HFFc6 (cell line): ENCODE measurements around the gene ACTRT3. TPM values are rescaled to one million over a fixed set of nuclear protein-coding genes. Genes with fewer than 3 reads are reported as not detected.
A peak's percentile ranks its signal among the peaks of the same experiment; 100 is the strongest.

ENCODE experiments used
- DNase-seq: peaks from one replicate; pipeline ENCODE4 v3.0.0-alpha.2; 2018
- H3K27ac Mint-ChIP-seq: 2 replicates; pipeline ENCODE4 v1.8.0; 2020; ENCODE audit warnings: mild to moderate bottlenecking, mixed read lengths
- H3K27me3 Mint-ChIP-seq: 2 replicates; pipeline ENCODE4 v1.8.0; 2021; ENCODE audit warnings: mild to moderate bottlenecking, moderate library complexity, mixed read lengths; ENCODE audit not compliant: insufficient read depth
- H3K36me3 Mint-ChIP-seq: 2 replicates; pipeline ENCODE4 v1.8.0; 2021; ENCODE audit warnings: low read depth, mixed read lengths
- H3K4me1 Mint-ChIP-seq: 2 replicates; pipeline ENCODE4 v1.8.0; 2020; ENCODE audit warnings: low read depth, mixed read lengths
- H3K4me3 Mint-ChIP-seq: 2 replicates; pipeline ENCODE4 v1.8.0; 2020; ENCODE audit warnings: mild to moderate bottlenecking, moderate library complexity, mixed read lengths
- H3K9me3 Mint-ChIP-seq: 2 replicates; pipeline ENCODE4 v1.8.0; 2020; ENCODE audit warnings: mild to moderate bottlenecking, mixed read lengths
- CTCF ChIP-seq: fragments of 200-600 bp; sonication (generic); IDR thresholded peaks from 2 replicates; pipeline ENCODE4 v1.5.0; 2021; ENCODE audit warnings: antibody characterized with exemption, mild to moderate bottlenecking
- total RNA-seq, 6 experiments: library from RNA; stranded (reverse); fragmentation: NEBNext Ultra II Directional; extraction: Animal tissue kit (Norgen Biotek cat#: 25700); gene quantifications; 2 replicates in 1 of 6; 3 replicates in 5 of 6; pipeline ENCODE4 v1.2.3, GENCODE V29; 2021

The ACTRT3 gene
- total RNA-seq, 6 experiments from 2014 or later, result 1.2 to 3.5 (median 1.7) TPM

GRCh38 chr3:169771497-169772304, 2.3 kb upstream of the ACTRT3 start:
- Mint-ChIP-seq H3K9me3 (no peaks in the 10 kb centered on the region), H3K4me3 (peak overlapping the region; percentile 99), H3K27me3 (peaks cover 7% of the 10 kb centered on the region), H3K27ac (peak overlapping the region; percentile 99), H3K36me3 (peaks cover 16% of the 10 kb centered on the region), H3K4me1 (peaks cover 39% of the 10 kb centered on the region)
- TF ChIP-seq CTCF, result no peak
- peak; percentile 65 for DNase-seq

- peaks cover 15% of the 10 kb centered on the region for H3K36me3 Mint-ChIP-seq
- DNase-seq, result peak; percentile 90
- H3K4me3 Mint-ChIP-seq, result peak within 1 kb of the TSS; percentile 96
- H3K9me3 Mint-ChIP-seq, result peaks cover 18% of the 10 kb centered on the region
- no peaks in the 10 kb centered on the region; the same call in 1 of the 2 replicates for H3K27me3 Mint-ChIP-seq
- H3K4me1 Mint-ChIP-seq, result peaks cover 40% of the 10 kb centered on the region
- no peak for TF ChIP-seq CTCF
- peak within 1 kb of the TSS; percentile 87 for H3K27ac Mint-ChIP-seq
Observed at GRCh38 chr3:169764882-169765612, 4.3 kb downstream of the ACTRT3 start, which contains the start of gene TERC. TERC (minus strand) TSS chr3:169765060.

GRCh38 chr3:169764312-169764881, 5.0 kb downstream of the ACTRT3 start:
- no peak; the same call in 1 of the 2 replicates for TF ChIP-seq CTCF
- Mint-ChIP-seq H3K9me3 (peaks cover 18% of the 10 kb centered on the region), H3K27ac (peak overlapping the region; percentile 87), H3K4me1 (peaks cover 40% of the 10 kb centered on the region), H3K27me3 (no peaks in the 10 kb centered on the region; the same call in 1 of the 2 replicates), H3K36me3 (peaks cover 21% of the 10 kb centered on the region), H3K4me3 (peak overlapping the region; percentile 96)
- peak; percentile 42 for DNase-seq

- peaks cover 14% of the 10 kb centered on the region for H3K9me3 Mint-ChIP-seq
- no peak for TF ChIP-seq CTCF
- H3K27ac Mint-ChIP-seq, result peak overlapping the region; percentile 55
- peak; percentile 57 for DNase-seq
- peaks cover 46% of the 10 kb centered on the region for H3K4me1 Mint-ChIP-seq
- H3K27me3 Mint-ChIP-seq, result no peaks in the 10 kb centered on the region; the same call in 1 of the 2 replicates
- H3K4me3 Mint-ChIP-seq, result no peak overlapping the region
- peaks cover 17% of the 10 kb centered on the region for H3K36me3 Mint-ChIP-seq
Observed at GRCh38 chr3:169760479-169760878, 8.9 kb downstream of the ACTRT3 start.

GRCh38 chr3:169759256-169759655, 10.1 kb downstream of the ACTRT3 start:
- peak; percentile 37 for DNase-seq
- peaks cover 12% of the 10 kb centered on the region; the same call in 1 of the 2 replicates for H3K36me3 Mint-ChIP-seq
- no peak overlapping the region for H3K4me3 Mint-ChIP-seq
- peak overlapping the region; percentile 55; the same call in 1 of the 2 replicates for H3K27ac Mint-ChIP-seq
- no peak for TF ChIP-seq CTCF
- H3K9me3 Mint-ChIP-seq, result peaks cover 9% of the 10 kb centered on the region
- H3K27me3 Mint-ChIP-seq, result no peaks in the 10 kb centered on the region; the same call in 1 of the 2 replicates
- H3K4me1 Mint-ChIP-seq, result peaks cover 38% of the 10 kb centered on the region
